ENCODE measurements around the gene C1orf21. TPM values are rescaled to one million over a fixed set of nuclear protein-coding genes. Genes with fewer than 3 reads are reported as not detected.

Gene C1orf21
- total and polyA plus RNA-seq, 2 donors (not counting 1 experiment from before 2014, with no cell fraction given), result under 0.01 to 0.32 TPM

GRCh38 chr1:184412472-184412871, 25.6 kb downstream of the C1orf21 start:
- H3K4me3 Mint-ChIP-seq, result no peak overlapping the region
- no peaks in the 10 kb centered on the region for H4K20me1 ChIP-seq (ENCODE audit: control insufficient read depth, insufficient read depth, low read length, poor library complexity, severe bottlenecking)
- H3K4me1 ChIP-seq (ENCODE audit: control insufficient read depth in 2 of 2, insufficient read depth in 2 of 2, low read length in 2 of 2), result no peaks in the 10 kb centered on the region
- peaks cover 4% of the 10 kb centered on the region for H3K27me3 Mint-ChIP-seq
- H2AFZ ChIP-seq (ENCODE audit: insufficient read depth, low read depth, low read length, poor library complexity, severe bottlenecking), result no peak overlapping the region
- WGBS (ENCODE audit: insufficient coverage), result no CpG with 5 or more reads among the region's 1 CpG
- DNase-seq, result no peak
- H3K9me3 ChIP-seq (ENCODE audit: control extremely low read depth in 1 of 3, control insufficient read depth in 2 of 3, insufficient read depth in 1 of 3, low read length in 2 of 3), result no peaks in the 10 kb centered on the region
- H3K4me2 ChIP-seq (replicated peaks; ENCODE audit: low read depth, low read length, poor library complexity, severe bottlenecking), result no peak overlapping the region
- no peak overlapping the region for H3K4me3 ChIP-seq (ENCODE audit: control extremely low read depth in 1 of 5, extremely low read depth in 1 of 5, insufficient read depth in 1 of 5, low read depth in 2 of 5, low read length in 4 of 5)
- ChIA-PET CTCF (no interaction called here), POLR2A (no interaction called here)
- no peaks in the 10 kb centered on the region for H3K27me3 ChIP-seq (replicated peaks in 1 of 4; ENCODE audit: control extremely low read depth in 1 of 4, control insufficient read depth in 3 of 4, insufficient read depth in 4 of 4, low read length in 3 of 4)
- intact Hi-C loops (cut with micrococcal nuclease), result no loop called here
- H3K79me2 ChIP-seq (ENCODE audit: control insufficient read depth, insufficient read depth, low read length), result no peaks in the 10 kb centered on the region
- H3K9me3 Mint-ChIP-seq (ENCODE audit: insufficient read depth), result no peaks in the 10 kb centered on the region
- no peaks in the 10 kb centered on the region for H3K36me3 ChIP-seq (replicated peaks in 1 of 2; ENCODE audit: control extremely low read depth in 1 of 2, control insufficient read depth in 1 of 2, extremely low read depth in 1 of 2, insufficient read depth in 2 of 2, low read length in 1 of 2)
- H3K27ac Mint-ChIP-seq, result no peak overlapping the region
- H3K4me1 Mint-ChIP-seq, result no peaks in the 10 kb centered on the region
- no peak overlapping the region for H3K9ac ChIP-seq (ENCODE audit: low read length)
- TF ChIP-seq CTCF (IDR thresholded peaks at IDR 0.05), result no peak
- no peak for TF ChIP-seq EZH2 (IDR thresholded peaks at IDR 0.05; ENCODE audit: borderline replicate concordance, insufficient read depth, low read depth, low read length, poor library complexity, severe bottlenecking)
- ATAC-seq (ENCODE audit: low read depth), result no peak
- H3K27ac ChIP-seq (ENCODE audit: low read length in 2 of 2), result no peak overlapping the region

- CTCF ChIA-PET, result no interaction called here
- Mint-ChIP-seq H3K4me3 (no peak overlapping the region), H3K27ac (no peak overlapping the region), H3K9me3 (ENCODE audit: insufficient read depth) (no peaks in the 10 kb centered on the region), H3K4me1 (peaks cover 5% of the 10 kb centered on the region), H3K27me3 (peaks cover 4% of the 10 kb centered on the region)
- ATAC-seq (ENCODE audit: low read depth) (no peak), DNase-seq (no peak)
- Histone ChIP-seq H4K20me1 (ENCODE audit: control insufficient read depth, insufficient read depth, low read length, poor library complexity, severe bottlenecking) (no peaks in the 10 kb centered on the region), H3K27ac (ENCODE audit: low read length in 2 of 2) (no peak overlapping the region), H3K4me3 (ENCODE audit: control extremely low read depth in 1 of 5, extremely low read depth in 1 of 5, insufficient read depth in 1 of 5, low read depth in 2 of 5, low read length in 4 of 5) (no peak overlapping the region), H2AFZ (ENCODE audit: insufficient read depth, low read depth, low read length, poor library complexity, severe bottlenecking) (no peak overlapping the region), H3K9ac (ENCODE audit: low read length) (no peak overlapping the region), H3K9me3 (ENCODE audit: control extremely low read depth in 1 of 3, control insufficient read depth in 2 of 3, insufficient read depth in 1 of 3, low read length in 2 of 3) (no peaks in the 10 kb centered on the region), H3K4me1 (ENCODE audit: control insufficient read depth in 2 of 2, insufficient read depth in 2 of 2, low read length in 2 of 2) (no peaks in the 10 kb centered on the region), H3K4me2 (replicated peaks; ENCODE audit: low read depth, low read length, poor library complexity, severe bottlenecking) (no peak overlapping the region), H3K79me2 (ENCODE audit: control insufficient read depth, insufficient read depth, low read length) (no peaks in the 10 kb centered on the region), H3K27me3 (replicated peaks in 1 of 4; ENCODE audit: control extremely low read depth in 1 of 4, control insufficient read depth in 3 of 4, insufficient read depth in 4 of 4, low read length in 3 of 4) (no peaks in the 10 kb centered on the region), H3K36me3 (replicated peaks in 1 of 2; ENCODE audit: control extremely low read depth in 1 of 2, control insufficient read depth in 1 of 2, extremely low read depth in 1 of 2, insufficient read depth in 2 of 2, low read length in 1 of 2) (no peaks in the 10 kb centered on the region)
- TF ChIP-seq EZH2 (IDR thresholded peaks at IDR 0.05; ENCODE audit: borderline replicate concordance, insufficient read depth, low read depth, low read length, poor library complexity, severe bottlenecking), result no peak
- TF ChIP-seq CTCF (IDR thresholded peaks at IDR 0.05), result no peak
- WGBS (ENCODE audit: insufficient coverage), result no CpG with 5 or more reads among the region's 2 CpGs
- intact Hi-C loops (cut with micrococcal nuclease), result no loop called here
- POLR2A ChIA-PET, result no interaction called here
Observed at GRCh38 chr1:184416481-184416880, 29.7 kb downstream of the C1orf21 start.
